Right ventricle myocardium superior (tissue), 1 donor: ENCODE measurements around the gene SLC4A3. TPM values are rescaled to one million over a fixed set of nuclear protein-coding genes. Genes with fewer than 3 reads are reported as not detected.

Source experiments
- ATAC-seq: fragments of 200-7000 bp; cut with Tn5 transposase; one replicate; pipeline ENCODE4 v1.9.1; 2020; ENCODE audit warnings: mild to moderate bottlenecking; ENCODE audit not compliant: poor library complexity
- DNase-seq: peaks from one replicate; pipeline ENCODE4 v3.0.0-alpha.2; 2020
- intact Hi-C: fragments of 100-400 bp; cut with DNase I; formaldehyde crosslinking; loops from one replicate; pipeline ENCODE4 v1.11.2; 2022
- long read RNA-seq: library from polyadenylated mRNA; unstranded; transcript quantifications from one replicate; pipeline ENCODE4 v2.0.0, GENCODE V29; 2021
- total RNA-seq: library from RNA; stranded (reverse); fragmentation: NEBNext Ultra II Directional; extraction: Animal tissue kit (Norgen Biotek cat#: 25700); gene quantifications from one replicate; pipeline ENCODE4 v1.2.1, GENCODE V29; 2021
- donor health status: DM: no; HTN: yes; CAD: no; lungs with severe emphysema.

Gene SLC4A3
- total RNA-seq, result 503 TPM
- long read RNA-seq, full-length matches to known transcripts, result 107 of 1,887 reads
- long read RNA-seq, partial matches to known transcripts, result 609 of 1,887 reads
- long read RNA-seq, other reads (novel, unspliced or antisense), result 1,171 of 1,887 reads

DNA sequence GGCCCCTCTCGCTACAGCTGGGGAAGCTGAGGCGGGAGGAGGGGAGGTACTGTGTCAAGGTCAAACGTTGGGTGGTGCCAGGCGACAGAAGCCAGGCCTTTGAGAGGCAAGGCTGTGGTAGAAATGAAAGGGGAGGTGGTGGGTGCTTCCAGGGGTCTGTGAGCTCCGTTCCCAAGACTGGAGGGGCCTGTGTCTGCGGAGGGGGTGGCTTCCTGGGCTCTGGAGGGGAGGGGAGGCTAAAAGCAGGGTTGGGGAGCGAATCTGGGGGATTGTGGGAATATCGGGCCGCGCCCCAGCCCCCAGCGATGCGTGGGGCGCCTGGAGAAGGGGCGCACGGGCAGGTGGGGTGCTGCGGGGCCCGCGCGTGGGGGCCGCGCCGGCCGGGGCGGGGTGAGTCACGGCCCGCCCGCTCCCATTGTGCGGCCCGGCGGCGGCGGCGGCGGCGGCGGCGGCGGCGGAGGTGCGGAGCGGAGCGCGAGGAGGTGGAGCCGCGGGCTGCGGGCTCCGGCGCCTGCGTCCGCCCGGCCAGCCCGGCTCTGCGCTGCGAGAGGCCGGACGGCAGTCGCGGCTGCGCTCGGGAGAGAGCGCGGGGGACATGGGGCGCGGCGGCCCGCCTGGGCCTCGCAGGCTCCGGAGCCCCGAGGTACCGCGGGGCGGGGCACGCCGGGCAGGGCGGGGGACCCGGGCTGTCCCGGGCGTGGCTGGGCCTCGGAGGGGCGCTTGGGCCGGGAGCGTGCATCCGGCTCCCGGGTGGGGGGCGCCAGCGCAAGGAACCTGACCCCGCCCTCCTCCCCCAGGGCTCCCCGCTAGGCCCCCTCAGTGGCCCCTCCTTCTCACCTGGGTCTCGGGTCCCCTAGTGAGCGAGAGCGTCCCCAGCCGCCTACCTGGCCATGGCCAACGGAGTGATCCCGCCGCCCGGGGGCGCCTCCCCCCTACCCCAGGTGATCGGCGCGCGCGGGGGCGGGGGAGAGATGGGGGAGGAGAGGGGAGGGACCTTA lies at the start of gene SLC4A3:
Gene SLC4A3, plus strand, starts transcription at position 528 of the 998 bp plus-strand sequence. Its CDS starts 363 bp downstream, at position 891.
- peak; percentile 20 for ATAC-seq
- intact Hi-C loops, result no loop called here
- DNase-seq, result peak; percentile 69

DNA sequence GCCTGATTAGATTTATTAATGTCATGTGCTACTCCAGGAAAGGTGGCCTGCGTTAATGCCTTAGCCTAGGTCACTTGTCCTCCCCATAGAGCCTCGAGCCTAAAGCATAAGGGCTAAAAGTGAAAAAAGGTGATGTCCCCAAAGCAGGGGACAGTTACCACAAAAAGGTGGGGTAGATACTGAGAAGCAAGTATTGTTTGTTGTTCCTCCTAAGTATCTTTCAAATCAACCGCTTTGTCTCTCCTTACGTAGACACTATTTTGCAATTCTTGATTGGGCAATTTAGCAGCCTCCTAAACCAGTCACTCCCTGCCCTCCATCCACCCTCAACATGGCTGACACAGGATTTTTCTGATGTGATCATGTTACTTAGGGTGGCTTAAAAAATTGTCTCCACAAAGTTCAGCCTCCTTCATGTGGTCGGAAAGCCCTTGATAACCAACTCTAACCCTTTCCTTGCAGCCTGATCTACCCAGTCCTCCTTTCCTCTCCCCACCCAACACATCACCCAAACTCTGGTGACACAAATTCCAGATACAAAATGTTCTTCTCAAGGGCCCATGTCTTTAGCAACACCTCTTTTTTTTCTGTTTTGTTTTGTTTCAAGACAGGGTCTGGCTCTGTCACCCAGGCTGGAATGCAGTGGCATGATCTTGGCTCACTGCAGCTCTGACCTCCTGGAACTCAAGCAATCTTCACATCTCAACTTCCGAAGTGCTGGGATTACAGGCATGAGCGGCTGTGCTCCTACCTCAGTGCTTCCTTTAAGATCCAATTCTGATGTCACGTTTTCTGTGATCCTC lies 48.4 kb upstream of the SLC4A3 start:
- DNase-seq, result no peak
- ATAC-seq, result no peak
- intact Hi-C loops, result no loop called here

GRCh38 chr2:219581346-219581745 lies 46.1 kb upstream of the SLC4A3 start:
- DNase-seq (no peak), ATAC-seq (no peak)
- intact Hi-C loops, result no loop called here

- intact Hi-C loops, result no loop called here
- ATAC-seq (no peak), DNase-seq (no peak)
These were observed 36.3 kb upstream of the SLC4A3 start for GRCh38 chr2:219591091-219591490.

DNA sequence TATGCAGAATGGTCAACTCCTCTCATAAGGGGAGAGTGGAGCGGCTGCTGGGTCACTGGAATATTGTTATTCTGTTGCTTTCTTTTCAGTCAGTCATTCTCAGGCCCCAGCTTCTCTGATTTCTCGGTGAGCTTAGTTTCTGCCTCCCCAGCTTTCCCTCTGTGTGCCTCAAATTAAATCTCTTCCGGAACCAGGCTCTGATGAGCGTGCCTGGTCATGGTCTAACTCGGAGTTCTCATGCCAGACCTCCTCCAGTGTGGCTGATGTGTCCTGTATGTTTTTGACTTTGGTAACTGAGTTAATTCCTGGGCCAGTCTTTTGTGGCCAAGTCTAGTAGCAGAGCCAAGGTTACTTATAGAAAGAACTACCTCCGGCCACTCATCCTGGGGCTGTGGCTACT lies 34.7 kb upstream of the SLC4A3 start:
- no peak for DNase-seq
- intact Hi-C loops, result no loop called here
- ATAC-seq, result no peak

DNA sequence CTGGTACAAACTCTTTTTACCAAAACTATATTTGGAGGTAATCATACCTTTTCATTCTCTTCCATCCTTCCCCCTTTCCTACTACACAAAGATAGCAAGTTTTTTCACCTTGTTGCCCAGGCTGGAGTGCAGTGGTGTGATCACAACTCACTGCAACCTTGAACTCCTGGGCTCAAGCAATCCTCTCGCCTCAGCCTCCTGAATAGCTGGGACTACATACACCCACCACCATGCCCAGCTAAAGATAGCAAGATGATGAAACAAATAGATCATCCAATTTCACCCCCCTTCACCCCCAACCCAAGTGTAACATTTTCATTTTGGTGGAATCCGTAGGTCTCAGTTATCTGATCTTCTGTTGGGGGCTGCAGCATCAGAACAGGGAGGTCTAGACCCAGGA lies 34.3 kb upstream of the SLC4A3 start:
- no peak for DNase-seq
- no peak for ATAC-seq
- intact Hi-C loops, result no loop called here

- no peak for DNase-seq
- intact Hi-C loops, result no loop called here
- no peak for ATAC-seq
These were observed 32.2 kb upstream of the SLC4A3 start for GRCh38 chr2:219595256-219595655.

GRCh38 chr2:219596954-219597551 lies 30.4 kb upstream of the SLC4A3 start:
- ATAC-seq (peak; percentile 13), DNase-seq (no peak)
- intact Hi-C loops, result no loop called here

- peak; percentile 98 for ATAC-seq
These were observed 29.7 kb upstream of the SLC4A3 start, which contains the start of gene STK11IP for GRCh38 chr2:219597552-219598307. Gene STK11IP, plus strand, starts transcription at chr2:219597857. Its CDS starts 263 bp downstream, at chr2:219598120.

GRCh38 chr2:219598308-219599078 lies 28.9 kb upstream of the SLC4A3 start:
- ATAC-seq (no peak), DNase-seq (no peak)
- intact Hi-C loops, result no loop called here

More at GRCh38 chr2:219597552-219598307, 29.7 kb upstream of the SLC4A3 start, which contains the start of gene STK11IP:
- peak; percentile 97 for DNase-seq
- intact Hi-C loops, result no loop called here

GRCh38 chr2:219603771-219604170 lies 23.7 kb upstream of the SLC4A3 start:
- ATAC-seq, result no peak
- DNase-seq, result no peak
- intact Hi-C loops, result no loop called here

GRCh38 chr2:219605607-219605954 lies 21.8 kb upstream of the SLC4A3 start:
- intact Hi-C loops, result no loop called here
- ATAC-seq, result no peak
- DNase-seq, result no peak

- ATAC-seq, result no peak
- no peak for DNase-seq
- intact Hi-C loops, result no loop called here
These were observed 19.5 kb upstream of the SLC4A3 start for GRCh38 chr2:219607931-219608330.

DNA sequence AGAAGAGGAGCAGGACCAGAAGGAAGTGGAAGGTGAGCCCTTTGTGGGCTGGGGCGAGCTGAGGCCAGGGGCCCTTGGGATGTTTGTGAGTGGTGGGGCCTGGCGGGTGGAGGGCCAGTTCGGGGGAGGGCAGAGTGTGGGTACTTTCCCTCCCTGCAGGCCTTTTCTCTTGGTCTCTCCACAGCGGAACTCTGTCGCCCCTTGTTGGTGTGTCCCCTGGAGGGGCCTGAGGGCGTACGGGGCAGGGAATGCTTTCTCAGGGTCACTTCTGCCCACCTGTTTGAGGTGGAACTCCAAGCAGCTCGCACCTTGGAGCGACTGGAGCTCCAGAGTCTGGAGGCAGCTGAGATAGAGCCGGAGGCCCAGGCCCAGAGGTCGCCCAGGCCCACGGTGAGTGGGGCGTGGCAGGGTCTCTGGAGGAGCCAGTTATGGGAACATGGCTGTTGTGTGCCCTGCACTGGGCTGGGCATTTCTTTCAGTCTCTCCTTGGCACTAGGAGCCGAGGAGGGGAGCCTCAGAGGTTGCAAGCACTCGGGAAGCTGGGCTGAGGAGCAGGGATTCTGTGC lies 18.9 kb upstream of the SLC4A3 start:
- intact Hi-C loops, result no loop called here
- no peak for ATAC-seq
- no peak for DNase-seq

- no peak for DNase-seq
- peak; percentile 44 for ATAC-seq
- intact Hi-C loops, result no loop called here
These were observed 18.2 kb upstream of the SLC4A3 start for GRCh38 chr2:219609149-219609750.

DNA sequence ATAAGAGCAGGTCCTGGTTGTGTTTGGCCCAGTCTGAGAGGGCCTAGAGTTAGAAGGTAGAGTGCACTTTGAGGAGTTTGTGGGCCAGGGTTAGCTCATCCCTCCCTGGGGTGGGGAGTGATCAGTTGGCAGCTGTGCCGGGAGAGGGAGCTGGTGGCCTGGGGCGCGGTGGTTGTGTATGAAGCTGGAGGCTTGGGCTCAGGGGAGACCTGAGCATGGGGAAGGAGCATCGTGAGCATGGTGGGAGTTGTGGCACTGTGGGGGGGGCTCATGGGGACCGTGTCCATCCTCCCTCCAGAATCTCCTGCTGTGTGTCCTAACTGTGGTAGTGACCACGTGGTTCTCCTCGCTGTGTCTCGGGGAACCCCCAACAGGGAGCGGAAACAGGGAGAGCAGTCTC lies 16.1 kb upstream of the SLC4A3 start:
- intact Hi-C loops, result no loop called here
- ATAC-seq (no peak), DNase-seq (no peak)
